NB4 (cell line): ENCODE measurements around the gene SMC2.

Experiments
- CTCF ChIP-seq: IDR thresholded peaks from one replicate; pipeline ENCODE4 v1.5.1; 2012; ENCODE audit warnings: low read depth, low read length
- POLR2A ChIP-seq: IDR thresholded peaks from 2 replicates; pipeline ENCODE4 v1.6.1; 2011; ENCODE audit warnings: mild to moderate bottlenecking; ENCODE audit not compliant: insufficient read length; ENCODE audit errors: extremely low read depth

GRCh38 chr9:104173067-104173466 is 79.0 kb downstream of the SMC2 start:
- TF ChIP-seq CTCF (no peak), POLR2A (no peak)
